Kasumi-1 (cell line): Measurements from ENCODE around the gene TMCC1.
"Not testable (repeated sequence)": the region's sequence is repeated elsewhere in the genome, so short reads cannot be mapped to it uniquely, and the experiment has no call there.

Experiments used
- DNase-seq, 2 experiments: peaks; one replicate each; lab custom pipeline; 2025; lab: John Stamatoyannopoulos, UW

TMCC1 gene

DNA sequence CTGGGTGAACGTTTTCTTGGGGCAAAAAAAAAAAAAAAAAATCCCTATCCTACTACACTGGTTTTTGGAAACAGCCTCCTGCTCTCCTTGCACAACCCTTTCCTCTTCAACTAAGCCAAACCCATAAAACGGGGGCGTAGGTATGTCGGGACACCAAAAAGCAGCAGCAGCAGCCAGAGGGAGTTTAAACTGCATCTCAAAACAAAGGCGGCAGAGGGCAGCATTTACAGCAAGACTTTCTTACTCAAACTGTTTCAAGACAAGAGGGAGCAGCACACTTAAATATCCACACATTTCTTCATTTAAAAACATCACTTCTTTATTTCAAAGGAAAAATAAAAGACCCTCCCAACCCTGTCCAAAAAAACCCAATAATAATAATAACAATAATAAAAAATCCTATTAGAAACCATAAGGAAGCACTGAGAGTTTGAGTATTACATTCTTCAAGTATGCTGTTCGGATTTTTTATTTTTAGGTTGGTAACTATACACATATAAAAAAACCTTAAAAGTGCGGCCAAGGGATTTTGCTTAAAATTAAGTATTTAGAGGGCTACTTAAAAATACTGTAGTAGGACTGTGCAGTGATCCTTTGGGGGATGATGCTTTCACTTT is 243.1 kb downstream of the TMCC1 start:
- DNase-seq: peak; percentile 82 to 86

DNA sequence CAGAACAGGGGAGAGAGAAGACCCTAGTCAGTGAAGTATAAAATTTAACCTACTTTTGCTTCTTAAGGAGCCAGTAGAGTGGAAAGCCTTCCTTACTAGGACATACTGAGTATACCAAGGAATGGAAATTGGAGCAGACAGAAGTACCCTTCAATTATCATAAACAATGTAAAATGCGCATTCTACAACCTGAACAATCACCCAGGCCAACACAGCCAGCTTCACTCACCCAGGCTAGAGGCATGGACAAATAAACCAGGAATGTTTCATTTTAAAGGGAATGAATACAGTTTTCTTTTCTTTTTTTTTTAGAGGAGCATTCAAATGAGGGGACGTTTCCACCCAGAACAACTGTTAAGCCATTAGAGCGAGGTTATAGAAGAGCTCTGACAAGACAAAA is 245.1 kb downstream of the TMCC1 start:
- no peak for DNase-seq

DNA sequence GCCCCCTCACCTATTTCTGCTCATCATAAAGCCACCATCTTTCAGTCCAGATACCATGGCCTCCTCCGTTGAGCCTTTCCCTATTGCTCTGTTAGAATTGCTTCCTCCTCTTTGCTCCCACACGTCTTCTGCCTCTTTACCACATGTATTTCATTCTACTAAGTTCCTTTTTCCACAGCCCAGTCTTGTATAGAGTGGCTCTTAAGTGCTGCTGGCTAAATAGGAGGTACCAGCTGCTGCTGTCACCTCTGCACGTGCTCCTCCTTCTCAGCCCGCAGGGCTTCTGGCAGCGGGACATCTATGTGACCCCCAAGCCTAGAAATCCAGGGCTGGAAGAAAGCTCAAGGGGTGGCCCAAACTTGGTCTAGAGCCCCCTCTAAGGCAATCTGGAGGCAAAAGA is 248.2 kb downstream of the TMCC1 start:
- peak; percentile 92 to 93 for DNase-seq

DNA sequence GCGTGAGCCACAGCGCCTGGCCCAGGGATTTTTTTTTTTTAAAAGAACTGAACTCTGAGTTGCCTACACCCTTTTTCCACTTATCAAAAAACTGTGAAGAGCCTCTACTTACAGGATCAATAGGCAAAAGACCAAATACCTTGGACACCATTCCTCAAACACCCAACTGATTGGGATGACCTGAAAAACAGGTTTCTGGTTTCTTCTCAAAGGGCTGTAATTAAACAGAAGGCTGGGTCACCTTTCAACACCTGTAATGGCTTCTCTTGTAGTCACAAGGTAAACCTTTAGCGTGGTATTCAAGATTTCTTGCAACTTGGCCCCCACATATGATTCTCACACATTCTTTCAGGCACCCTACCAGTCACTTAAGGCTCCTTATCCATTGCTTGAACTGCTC is 248.7 kb downstream of the TMCC1 start:
- no peak for DNase-seq

DNA sequence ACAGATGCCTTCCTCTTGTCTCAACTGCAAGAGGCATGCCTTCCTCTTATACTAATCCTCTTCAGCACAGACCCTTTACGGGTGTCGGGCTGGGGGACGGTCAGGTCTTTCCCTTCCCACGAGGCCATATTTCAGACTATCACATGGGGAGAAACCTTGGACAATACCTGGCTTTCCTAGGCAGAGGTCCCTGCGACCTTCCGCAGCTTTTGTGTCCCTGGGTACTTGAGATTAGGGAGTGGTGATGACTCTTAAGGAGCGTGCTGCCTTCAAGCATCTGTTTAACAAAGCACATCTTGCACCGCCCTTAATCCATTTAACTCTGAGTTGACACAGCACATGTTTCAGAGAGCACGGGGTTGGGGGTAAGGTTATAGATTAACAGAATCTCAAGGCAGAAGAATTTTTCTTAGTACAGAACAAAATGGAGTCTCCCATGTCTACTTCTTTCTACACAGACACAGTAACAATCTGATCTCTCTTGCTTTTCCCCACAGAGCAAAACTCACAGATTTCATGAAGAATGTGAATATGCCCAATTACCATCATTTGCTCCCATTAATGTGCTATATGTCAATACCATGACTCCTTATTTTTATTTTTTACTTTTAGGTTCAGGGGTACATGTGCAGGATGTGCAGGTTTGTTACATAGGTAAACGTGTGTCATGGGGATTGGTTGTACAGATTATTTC is 251.8 kb downstream of the TMCC1 start:
- DNase-seq: not testable (repeated sequence)

DNA sequence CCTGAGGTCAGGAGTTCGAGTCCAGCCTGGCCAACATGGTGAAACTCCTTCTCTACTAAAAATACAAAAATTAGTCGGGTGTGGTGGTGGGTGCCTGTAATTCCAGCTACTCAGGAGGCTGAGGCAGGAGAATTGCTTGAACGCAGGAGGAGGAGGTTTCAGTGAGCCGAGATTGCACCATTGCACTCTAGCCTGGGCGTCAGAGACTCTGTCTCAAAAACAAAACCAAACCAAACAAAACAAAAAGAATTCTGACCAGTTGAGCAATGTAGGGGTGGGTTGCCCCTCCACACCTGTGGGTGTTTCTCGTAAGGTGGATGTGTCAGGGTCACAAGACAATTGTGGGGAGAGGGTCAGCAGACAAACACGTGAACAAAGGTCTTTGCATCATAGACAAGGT is 252.5 kb downstream of the TMCC1 start:
- DNase-seq: not testable (repeated sequence)

DNA sequence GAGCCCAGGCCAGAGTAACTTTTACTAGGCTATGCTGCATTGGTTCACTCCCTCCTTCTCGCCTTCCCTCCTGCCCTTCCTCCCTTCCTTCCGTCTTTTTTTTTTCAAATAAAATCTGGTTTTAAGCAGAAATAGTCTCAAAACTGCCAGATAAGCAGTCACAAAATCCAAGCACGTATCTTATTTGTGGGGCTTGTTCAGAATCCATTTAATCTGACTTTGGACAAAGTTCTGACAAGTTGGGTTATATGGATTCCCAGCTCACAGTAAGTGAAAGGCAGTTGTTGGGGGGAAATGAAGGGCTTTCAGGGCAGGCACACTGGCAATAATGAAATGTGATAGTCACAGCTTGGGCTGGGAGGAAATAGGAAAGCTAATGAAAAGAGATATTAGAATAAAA is 255.0 kb downstream of the TMCC1 start:
- no peak for DNase-seq

DNA sequence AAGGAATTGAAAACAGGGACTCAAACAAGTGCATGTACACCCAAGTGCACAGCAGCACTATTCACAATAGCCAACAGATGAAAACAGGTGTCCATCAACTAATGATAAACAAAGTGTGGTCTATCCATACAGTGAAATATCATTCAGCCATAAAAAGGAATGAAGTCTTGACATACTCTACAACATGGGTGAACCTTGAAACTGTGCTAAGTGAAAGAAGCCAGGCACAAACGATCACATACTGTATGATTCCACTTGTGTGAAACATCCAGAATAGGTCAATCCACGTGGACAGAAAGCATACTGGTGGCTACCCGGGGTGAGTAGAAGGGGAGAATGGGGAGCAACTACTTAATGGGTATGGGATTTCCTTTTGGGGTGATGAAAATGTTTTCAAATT is 257.4 kb downstream of the TMCC1 start:
- DNase-seq: no peak

DNA sequence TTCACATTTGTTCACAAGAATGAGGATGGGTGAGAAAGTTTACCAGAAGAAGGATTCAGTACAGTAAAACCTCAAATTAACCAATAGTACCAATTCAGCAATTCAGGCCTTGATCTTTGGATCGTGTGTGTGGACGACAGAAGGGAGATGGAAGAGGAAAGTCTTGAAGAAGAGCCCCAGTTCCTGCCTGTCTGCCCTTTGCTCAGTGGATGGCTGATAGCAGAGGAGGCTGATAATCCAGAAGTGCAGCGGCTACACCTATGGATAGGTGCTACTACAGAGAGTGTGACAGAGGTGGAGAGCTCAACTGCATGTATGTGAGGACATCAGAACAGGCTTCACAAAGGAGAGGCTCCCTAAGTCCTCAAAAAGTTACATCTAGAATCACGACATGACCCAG is 257.9 kb downstream of the TMCC1 start:
- DNase-seq: no peak

DNA sequence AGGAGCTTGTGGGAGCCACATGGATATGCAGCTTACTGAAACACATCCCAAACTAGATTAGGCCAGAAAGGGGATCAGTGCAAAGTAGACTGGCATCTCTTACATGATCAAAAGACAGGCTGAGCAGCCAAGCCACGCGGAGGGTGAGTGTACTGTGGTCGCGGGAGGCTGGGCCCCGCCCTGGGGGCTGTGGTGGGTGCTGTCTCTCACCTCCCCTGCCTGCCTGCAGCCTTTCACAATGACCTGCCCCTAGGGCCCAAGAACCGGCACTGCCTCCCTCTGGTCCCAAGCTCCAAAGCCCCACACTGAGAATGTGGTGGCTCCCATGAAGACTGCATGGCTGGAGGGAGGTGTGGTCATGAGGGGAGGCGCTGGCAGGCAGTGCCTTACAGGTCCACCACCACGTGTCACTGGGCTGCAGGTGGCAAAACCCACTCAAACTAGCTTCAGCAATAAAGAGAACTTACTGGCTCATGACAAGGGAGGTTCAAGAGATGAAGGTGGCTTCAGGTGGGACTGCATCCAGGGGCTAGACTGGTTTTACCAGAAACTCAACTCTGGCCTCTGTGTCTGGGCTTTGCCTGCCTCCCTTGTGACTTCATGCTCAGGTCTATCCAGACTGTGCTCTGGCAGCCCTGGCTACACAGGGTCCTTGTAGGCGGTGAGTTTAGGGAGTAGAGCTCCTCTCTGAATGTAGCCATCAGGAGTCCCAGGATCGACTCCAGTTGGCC is 259.6 kb downstream of the TMCC1 start:
- no peak for DNase-seq

DNA sequence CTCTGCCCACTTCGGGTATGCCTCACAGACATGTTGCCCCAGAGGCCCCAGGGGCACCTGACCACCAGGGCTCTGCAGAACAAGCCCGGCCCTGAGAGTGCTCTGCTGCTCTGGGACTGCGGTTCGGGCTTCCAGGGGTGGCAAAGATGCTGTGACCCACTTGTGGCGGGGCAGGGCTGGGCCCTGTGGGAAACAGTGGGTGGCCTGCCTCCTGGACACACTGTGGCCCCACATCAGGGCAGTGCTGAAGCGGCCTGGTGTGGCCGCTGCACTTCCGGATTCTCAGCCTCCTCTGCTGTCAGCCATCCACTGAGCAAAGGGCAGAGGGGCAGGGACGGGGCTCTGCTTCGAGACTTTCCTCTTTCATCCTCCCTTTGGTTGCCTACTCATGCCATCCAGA is 260.5 kb downstream of the TMCC1 start:
- no peak for DNase-seq

DNA sequence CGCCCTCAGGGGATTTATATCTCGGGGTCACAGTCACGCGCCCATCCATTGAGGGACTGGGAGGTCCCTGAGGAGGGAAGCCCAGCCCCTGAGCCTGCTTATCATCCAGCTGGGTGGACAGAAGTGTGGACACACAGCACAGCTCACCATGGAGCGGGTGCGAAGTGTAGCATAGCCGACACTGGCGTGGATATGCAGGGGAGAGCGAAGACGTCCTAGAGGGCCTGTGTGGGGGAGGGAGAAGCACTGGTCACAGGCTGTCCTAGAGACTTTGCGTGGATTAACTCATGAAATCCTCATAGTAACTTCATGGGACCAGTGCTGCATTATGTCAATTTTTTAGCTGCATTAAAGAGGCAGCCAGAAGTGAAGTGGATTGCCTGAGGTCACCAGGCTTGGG is 261.0 kb downstream of the TMCC1 start:
- DNase-seq: no peak

DNA sequence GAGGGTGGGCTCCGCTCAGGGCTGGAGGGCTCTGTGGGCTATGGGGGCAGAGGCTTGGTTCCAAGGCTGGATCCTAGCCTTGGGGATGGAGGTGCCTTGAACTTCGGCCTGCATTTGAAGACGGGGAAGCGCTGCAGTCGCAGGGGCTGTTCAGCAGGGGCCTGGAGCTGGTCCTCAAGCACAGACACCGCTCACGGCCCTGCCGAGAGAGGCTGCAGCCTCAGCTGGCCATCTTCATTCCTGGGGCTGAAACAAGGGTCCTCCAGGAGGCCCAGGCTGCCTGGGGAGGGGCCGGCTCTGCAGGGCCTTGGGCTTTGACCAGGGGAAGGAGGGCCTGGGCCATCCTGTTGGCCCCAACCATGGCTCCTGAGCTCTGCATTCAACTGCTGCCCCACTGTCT is 261.5 kb downstream of the TMCC1 start:
- no peak for DNase-seq

DNA sequence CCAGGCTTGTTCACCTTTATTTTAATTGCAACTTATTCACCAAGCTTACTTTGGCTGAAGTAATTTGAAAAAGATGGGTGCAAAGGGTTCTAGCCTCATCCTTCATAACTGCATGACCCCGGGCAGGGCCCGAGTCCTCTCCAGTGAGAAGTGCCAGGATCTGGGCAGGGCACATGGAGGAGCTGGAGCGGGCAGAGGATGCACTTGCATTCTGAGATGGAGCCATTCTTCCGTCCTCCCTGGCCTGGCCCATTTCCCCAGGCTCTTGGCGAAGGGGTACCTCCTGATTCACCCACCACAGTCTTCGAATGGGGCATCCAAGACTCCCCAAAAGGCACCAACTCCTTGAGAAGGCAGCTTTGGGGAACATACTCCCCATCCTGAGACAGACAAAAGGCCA is 264.5 kb downstream of the TMCC1 start:
- no peak for DNase-seq

DNA sequence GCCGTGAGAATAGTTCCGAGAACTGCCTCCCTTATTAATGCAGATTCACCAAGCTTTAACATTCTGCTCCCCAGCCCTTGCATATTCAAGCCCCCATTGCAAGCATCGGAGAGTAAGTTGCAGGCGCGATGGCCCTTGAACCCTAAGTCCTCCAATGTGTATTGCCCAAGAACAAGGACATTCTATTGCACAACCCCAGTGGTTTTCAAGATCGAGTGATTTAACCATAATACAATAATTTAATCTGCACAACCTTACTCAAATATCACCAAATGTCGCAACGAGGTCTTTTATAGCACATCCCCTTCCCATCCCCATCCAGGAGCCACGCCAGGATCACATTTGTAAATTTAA is 265.4 kb downstream of the TMCC1 start:
- DNase-seq: no peak

DNA sequence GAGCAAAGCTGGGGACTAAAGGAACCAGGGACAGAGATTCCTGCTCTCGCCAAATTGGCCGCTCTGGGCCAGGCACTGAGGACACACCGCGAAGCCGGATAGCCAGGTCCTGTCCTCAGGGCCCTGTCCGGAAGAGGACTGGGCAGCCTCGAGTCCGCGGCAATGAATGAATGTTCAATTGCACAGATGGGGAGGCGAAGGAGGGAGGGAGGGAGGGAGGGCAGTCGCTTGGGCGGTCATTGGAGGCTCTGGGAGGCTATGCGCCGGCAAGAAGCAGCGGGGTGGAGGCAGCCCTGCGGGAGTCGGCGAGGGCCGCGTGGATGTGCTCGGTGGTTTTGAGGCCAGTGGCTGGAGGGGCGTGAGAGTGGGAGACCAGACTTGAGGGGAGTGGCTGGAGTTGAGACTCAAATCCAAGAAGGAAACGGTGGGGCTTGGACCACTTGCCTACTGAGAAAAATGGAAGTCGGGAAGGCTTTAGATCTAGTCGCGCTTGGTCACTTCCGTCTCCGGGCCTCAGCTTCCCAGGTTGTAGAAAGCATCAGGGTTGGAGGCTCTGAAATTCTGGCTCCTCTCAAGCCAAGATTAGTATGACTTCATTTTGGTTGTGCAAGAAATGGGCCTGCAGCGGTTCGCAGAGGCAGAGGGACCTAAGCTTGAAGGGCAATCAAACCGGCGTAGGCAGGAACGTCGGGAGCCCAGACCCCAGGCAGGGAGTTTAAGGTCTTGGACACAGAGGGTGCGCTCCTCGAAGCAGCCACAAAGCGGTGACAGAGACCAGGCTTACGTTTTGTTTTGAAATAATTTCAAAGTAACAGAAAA is 266.0 kb downstream of the TMCC1 start:
- DNase-seq: peak; percentile 95 to 97

DNA sequence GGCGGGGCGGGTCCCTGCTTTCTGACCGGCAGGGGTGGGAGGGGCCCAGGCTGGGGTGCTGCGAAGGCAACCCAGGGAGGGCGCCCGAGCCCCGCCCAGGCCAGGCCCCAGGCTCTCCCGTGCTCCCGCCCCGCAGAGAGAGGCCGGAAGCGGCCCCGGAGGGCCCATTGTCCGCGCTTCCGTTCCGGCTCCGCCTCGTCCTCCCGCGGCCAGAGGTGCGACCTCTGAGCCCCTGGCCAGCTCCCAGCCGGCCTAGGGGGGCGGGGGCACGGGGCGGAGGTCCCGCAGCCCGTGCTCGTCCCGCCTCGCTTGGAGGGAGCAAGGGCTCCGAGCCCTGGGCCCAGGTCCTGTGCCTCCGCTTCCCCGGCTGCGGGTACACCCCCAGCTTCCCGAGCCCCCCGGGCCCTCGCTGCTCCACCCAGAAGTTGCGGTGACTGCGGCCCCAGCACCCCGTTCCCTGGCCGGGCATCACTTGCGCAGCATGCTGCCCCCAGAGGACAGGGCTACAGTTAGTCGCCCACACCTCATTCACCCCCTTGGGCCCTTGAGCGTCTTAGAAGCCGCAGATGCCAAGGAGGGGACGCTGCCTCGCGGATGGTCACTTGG is 266.7 kb downstream of the TMCC1 start:
- DNase-seq: peak; percentile 50 to 66

DNA sequence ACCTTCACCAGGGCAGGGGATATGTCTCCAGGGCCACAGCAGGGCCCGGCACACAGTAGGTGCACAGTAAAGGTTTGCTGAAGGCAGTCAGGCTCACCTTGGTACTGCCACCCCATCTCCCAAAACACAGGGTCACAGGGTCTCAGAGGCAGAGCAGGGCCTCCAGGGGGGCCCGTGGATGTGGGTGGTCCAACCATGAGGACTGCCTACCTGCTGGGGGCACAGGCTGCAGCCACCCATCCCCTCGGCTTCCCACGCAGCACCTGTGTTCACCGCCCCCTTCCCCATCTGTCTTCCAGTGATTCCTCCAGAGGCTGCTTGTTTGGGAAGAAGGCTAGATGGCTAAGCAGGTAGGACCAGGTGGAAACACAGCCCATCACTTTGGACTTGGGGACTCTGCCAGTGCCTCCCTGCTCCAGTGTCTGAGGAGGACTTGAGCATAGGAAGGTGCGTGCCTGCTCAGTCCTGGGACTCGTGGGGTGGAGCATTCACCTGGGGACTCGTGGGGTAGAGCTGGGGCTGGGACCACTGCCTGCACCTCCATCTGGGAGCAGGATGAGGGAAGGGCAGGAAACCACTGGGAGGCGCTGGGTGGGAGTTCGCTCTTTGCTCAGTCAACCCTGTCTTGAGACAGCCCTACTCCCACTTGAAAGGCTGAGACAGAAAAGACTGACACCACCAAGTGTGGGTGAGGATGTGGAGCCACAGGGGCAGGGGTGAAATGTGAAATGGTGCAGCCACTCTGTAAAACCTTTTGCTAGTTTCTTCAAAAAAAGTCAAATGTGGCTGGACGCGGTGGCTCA is 268.2 kb downstream of the TMCC1 start:
- DNase-seq: peak in 1 of 2 experiments; percentile 22

DNA sequence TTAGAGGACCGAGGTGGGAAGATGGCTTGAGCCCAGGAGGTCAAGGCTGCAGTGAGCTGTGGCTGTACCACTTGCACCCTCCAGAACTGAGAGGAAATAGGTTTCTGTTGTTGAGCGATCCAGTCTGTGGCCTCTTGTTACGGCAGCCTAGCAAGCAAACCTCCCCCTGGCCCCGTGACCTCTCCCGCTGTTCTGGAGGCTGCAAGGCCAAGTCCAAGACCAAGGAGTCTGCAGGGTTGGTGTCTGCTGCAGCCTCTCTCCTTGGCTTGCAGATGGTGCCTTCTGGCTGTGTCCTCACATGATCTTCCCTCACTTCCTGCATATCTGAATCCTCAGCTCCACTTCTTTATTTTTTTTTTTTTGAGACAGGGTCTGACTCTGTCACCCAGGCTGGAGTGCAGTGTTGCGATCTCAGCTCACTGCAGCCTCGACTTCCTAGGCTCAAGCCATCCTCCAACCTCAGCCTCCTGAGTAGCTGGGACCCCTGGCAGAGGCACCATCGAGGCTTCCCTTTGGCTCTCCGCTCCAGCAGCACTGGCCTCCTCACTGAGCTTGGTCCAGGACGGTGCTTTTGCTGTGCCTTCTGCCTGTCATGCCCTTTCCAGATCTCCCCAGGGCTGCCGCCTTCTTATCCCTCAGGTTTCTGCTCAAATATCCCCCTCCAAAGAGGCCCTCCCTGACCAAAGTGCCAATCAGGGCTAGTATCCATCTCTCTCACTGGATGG is 269.0 kb downstream of the TMCC1 start:
- peak; percentile 70 to 81 for DNase-seq

DNA sequence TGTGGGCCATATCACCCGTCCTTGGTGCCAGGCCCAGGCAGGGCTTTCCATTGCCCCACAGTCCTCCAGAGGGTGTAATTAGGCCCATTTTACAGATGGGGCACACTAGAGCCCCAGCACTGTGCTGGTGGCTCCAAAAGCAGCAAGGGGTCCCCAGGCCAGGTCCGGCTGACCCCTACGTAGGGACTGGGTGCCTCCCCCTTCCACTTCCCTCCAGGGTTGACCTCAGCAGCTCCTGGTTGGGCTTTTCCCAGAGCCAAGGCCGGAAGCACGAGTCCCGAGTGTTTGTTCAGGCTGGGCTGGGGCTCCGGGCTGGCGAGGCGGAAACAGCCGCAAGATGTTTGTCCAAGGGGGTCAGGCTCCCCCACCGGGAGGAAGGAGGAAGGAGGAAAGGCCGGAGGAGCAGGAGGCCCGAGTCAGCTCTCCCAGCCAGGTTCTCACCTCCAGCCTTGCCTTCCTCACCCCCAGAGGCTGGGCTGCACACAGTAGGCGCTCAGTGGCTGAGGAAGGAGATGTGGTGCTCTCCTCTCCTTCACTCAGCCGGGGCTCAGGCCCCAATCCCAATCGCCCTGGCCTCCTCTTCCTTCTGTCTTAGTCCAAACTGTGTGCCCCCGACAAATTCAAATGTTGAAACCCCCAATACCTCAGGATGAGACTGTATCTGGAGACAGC is 269.9 kb downstream of the TMCC1 start:
- no peak for DNase-seq
